Adrenal gland (tissue), 5 donors: ENCODE results near the gene SV2C.

Experiments used
- POLR2A ChIP-seq, 2 donors: fragments of 450-650 bp; IDR thresholded peaks; one replicate each; pipeline ENCODE4 v1.6.1; 2017; ENCODE audit warnings: antibody characterized with exemption in 2 of 2, mild to moderate bottlenecking in 2 of 2, moderate library complexity in 1 of 2
- TF ChIP-seq, protein P1 (sequence below), 6 experiments: fragments of 450-650 bp in 4 of 6; fragments of 200-600 bp in 2 of 6; sonication (generic) in 1 of 6; IDR thresholded peaks; 1 replicate in 5 of 6; 2 replicates in 1 of 6; pipeline versions ENCODE4 v1.5.1 to v1.8.0; 2016 to 2021; ENCODE audit warnings: antibody characterized with exemption in 6 of 6, mild to moderate bottlenecking in 2 of 6, moderate library complexity in 1 of 6
- donor health status: DM: no; HTN: no; CAD: no.

DNA sequence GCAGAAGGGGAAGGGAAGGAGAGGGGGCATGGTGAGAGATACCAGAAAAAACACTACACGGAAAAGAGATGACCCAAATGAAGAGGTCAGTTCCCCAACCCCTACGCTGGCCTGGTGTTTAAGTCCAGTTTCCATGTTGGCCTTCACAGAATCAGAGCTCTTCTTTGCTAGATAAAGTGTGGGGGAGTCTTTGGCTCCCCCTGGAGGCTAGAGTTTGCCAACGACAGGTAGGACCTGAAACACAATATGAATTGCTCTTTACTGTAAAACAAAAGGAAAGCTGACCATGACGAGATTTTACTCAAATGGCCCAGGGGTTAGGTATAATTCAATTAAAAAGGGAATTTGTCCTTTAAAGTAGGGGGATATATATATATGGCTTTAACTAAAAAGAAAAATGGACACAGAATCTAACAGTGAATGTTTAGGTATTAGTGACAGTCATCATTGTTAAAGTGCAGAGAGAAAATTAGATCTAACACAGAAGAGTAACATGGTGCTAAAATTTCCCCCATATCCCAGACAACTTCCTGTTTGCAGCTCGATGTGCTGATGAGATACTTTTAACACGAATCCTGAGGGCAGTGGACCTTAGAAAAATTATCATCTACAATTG is 92.0 kb downstream of the SV2C start:
- TF ChIP-seq, protein P1, sequence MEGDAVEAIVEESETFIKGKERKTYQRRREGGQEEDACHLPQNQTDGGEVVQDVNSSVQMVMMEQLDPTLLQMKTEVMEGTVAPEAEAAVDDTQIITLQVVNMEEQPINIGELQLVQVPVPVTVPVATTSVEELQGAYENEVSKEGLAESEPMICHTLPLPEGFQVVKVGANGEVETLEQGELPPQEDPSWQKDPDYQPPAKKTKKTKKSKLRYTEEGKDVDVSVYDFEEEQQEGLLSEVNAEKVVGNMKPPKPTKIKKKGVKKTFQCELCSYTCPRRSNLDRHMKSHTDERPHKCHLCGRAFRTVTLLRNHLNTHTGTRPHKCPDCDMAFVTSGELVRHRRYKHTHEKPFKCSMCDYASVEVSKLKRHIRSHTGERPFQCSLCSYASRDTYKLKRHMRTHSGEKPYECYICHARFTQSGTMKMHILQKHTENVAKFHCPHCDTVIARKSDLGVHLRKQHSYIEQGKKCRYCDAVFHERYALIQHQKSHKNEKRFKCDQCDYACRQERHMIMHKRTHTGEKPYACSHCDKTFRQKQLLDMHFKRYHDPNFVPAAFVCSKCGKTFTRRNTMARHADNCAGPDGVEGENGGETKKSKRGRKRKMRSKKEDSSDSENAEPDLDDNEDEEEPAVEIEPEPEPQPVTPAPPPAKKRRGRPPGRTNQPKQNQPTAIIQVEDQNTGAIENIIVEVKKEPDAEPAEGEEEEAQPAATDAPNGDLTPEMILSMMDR (IDR thresholded peaks at IDR 0.05), result peak; percentile 57 to 75 (median 64)
- TF ChIP-seq POLR2A (IDR thresholded peaks at IDR 0.05), result no peak
